HG02798 (cell line): ENCODE results near the gene PLA2G5.

Experiments
- ATAC-seq: cut with Tn5 transposase; IDR thresholded peaks from one replicate; pipeline ENCODE4 v1.9.1; 2021; ENCODE audit warnings: mild to moderate bottlenecking; ENCODE audit not compliant: unreplicated experiment, poor library complexity

The PLA2G5 gene

DNA sequence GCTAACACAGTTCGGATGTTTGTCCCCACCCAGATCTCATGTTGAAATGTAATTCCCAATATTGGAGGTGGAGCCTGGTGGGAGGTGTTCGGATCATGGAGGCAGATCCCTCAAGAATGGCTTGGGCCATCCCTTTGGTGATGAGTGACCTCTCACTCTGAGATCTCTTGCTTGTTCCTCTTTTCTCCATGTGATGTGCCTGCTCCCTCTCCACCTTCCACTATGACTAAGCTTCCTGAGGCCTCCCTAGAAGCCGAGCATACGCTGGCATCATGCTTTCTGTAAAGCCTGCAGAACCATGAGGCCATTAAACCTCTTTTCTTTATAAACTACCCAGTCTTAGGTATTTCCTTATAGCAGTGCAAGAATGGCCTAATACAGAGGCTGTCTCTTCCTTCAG, 8.1 kb upstream of the PLA2G5 start:
- ATAC-seq = no peak

DNA sequence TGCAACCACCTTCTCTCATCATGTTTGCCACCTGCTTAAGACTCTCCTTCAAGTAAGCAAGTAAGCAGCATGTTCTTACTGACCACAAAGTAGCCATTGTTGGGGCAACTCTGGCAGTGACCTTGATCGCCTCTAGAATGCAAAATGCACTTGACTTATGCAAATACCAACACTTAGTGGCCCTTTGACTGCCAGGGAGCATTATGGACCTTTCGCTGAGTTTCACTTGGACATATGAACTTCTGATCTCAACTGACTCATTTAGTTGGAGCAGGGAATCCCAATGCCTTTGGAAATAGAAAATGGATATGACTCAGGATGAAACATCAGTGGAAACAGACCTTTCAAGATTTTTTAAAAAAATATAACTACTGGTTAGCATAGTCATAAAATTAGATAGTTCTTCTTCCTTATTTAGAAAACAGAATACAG, 6.1 kb upstream of the PLA2G5 start:
- no peak for ATAC-seq

DNA sequence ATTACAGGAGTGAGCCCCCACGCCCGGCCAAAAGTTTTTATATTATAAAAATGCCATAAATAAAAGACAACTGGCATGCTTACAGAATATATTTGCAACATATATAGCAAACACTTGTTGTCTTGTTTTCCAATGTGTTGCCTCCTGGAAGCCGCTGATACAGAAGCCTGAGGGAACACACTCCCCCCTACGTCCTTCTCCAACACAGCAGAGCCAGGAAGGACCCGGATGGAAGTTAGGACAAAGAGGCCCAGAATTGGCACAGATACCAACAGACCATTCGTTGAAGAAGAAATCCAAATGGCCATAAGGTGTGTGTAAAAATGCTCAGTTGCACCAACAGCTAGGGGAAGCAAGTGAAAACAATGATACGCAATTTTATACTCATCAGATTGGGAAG, 1.3 kb upstream of the PLA2G5 start:
- no peak for ATAC-seq

DNA sequence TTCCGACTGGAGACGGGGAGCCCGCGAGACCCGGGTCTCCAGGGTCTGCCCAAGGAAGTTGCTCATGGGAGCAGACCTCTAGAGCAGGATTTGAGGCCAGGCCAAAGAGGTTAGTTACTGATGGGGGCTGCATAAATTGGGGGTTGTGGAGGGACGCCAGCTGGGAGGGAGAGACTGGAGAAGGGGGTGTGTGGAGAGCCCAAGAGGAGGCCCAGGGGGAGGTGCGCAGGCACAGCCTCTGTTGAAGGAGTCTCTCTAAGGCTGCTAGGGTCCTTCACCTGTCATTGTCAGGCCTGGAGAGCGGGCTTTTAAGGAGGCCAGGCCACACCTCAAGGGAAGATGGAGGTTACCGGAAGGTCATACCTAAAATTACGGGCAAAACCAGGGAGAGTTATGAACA, 363 bp downstream of the PLA2G5 start:
- ATAC-seq = no peak

DNA sequence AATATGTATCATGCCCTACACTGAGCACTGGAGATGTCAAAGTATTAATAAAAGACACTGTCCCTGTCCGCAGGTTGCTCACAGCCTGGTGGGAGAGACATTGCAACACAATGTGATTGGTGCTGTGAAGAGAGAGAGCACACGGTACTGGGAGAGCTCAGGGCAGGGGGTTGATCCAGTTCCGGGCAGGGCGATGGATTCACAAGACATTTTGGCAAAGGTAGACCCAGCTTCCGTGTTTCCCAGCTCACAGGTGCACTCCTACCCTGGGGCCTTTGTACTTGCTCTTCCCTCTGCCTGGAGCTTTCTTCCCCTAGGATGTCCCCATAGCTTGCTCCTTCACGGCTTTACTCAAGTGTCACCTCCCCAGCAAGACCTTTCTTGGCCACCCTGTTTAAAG, 1.4 kb downstream of the PLA2G5 start:
- no peak for ATAC-seq

DNA sequence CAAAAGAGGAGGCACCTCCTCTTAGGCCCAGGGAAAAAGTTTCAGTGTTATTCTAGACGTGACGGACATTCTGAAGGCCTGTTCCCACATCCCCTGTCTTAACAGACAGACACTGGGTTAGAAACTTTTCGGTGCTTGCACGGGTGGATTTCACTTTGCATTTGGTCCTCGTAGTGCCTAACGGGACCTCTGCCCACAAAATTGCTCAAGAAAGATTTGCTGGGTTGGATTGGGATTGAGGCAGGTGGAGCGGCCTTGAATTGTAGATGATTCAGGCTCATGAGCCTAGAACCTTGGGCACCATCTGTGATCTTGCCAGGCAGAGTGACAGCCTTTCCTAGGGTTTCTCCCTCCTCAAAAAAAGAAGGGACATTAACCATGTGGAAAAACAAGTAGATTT, 2.8 kb downstream of the PLA2G5 start:
- no peak for ATAC-seq

DNA sequence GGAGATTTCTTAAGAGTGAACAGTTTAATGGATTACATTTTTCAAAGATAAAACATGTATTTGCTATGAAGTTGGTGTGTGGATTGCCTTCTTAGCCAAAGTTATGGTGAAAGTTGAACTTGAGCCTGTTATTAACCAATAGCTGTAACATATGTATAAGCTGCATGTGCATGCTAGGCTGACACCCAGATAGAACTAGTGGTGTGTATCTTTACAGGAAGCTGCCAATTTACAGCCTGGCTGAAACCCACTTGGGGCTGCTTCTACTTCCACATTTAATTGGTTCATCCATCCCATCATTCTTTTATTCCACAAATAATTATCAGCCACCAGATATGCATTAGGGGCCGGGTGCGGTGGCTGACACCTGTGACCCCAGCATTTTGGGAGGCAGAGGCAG, 3.3 kb downstream of the PLA2G5 start:
- ATAC-seq = no peak

DNA sequence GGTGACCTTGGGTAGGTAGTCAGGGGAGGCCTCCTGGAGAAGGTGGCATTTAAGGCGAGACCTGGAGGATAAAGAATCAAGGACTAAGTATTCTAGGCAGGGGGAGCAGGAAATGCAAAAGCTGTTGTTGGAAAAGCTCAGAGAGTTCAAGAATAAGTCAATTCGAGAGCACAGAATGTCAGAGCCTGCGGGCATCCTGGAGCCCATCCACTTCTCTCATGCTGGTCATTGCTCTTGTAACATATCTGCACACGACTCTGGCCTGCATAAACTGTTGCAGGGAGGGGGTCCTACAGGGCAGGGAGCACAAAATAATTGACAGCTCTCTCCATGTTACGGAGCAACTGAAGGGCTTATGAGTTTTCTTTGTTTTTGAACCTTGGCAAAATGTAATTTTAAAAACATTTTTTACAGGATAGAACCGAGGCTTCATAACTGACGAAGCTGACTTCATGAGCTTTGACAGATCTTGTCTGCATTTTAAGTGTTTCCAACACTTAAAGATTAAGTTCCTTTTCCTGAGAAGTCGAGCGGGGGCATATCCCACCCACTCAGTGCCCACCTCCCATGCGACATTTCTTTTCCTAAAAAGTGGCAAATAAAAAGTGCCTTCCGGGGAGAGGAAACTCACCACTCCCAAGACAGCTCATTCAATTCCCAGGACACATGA, 4.2 kb downstream of the PLA2G5 start:
- no peak for ATAC-seq

DNA sequence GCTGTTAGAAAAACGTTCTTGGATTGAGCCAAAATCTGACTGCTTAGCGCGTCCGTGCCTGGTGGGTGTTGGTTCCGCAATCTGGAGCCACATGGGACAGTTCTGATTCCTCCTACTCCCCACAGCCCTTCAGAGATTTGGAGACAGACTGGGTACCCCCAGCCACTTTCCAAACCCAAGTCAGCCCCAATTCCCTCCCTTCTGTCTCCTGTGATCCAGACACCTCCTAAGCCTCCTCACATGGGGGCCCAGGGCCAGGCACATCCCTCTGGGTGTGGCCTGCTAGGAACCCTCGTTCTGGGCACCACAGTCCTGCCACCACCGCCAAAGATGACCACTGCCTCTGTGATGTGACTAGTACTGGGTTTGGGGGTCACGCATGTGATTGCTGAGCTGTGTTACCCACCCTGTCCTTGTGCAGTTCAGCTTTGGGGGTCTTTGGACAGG, 4.8 kb downstream of the PLA2G5 start:
- no peak for ATAC-seq

DNA sequence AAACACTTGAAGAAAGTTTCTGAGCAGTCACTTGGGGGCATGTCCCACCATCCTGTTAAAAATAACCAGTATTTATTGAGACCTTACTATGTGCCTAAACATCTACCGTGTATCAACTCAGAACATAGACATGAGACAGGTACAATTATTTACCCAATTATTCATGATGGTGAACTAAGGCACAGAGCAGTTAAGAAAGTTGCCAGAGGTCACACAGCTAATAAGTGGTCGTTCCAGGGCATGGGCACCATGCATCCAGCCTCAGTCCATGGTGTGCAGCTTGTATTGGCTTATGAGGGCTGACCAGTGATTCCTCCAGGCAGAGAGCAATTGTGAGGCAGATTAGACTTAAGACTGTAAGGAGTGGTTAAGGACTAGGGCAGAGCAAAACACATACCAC, 5.4 kb downstream of the PLA2G5 start:
- no peak for ATAC-seq

DNA sequence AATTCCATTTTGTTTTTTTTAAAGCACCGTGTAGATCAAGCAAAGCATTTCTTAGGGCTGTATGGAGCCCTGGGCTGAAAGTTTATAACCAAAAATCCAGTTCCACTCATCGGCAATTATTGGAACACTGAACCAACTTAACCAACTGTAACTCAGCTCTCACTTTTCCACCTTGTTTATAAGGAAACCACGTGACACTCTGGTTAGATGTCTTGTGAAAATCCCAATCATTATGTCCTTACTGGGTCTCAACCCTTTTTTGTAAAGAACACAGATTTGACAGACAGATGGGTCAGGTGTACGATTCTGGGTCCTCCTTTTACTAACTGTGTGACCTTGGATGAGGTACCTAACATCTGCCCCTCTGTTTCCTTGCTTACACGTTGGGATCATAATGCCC, 6.2 kb downstream of the PLA2G5 start:
- ATAC-seq = no peak

DNA sequence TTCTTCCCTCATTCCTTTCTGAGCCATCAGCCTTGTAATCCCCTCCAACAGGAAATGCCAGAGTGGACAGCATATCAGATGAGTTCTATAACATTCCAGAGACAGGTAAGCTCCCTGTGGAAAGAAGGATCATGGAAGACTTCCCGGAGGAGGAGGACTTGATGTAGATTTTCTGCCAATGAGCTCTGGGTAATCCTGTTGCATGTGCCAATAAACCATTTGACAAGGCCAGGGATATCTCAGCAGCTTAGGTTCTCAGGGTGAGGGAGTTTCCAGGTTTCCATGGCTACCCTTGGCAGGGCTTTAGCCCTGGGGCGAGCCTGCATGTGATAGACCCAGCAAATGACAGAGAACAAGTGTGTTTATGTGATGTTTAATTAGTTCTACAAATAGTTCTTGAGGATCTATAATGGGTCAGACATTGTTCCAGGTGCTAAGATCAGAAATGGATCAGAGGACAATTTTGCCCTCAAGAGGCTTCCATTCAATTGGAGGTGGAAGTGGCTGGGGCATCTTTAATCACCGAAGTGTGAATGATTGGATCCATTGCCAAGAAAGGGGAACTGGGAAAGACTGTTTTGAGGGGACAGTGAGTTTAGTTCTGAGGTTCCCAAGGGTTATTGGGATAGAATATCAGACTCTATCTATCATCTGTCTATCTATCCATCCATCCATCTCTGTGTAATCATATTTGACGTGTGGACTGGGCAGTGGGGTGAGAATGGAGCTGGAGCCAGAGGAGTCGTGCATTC, 6.9 kb downstream of the PLA2G5 start:
- no peak for ATAC-seq

DNA sequence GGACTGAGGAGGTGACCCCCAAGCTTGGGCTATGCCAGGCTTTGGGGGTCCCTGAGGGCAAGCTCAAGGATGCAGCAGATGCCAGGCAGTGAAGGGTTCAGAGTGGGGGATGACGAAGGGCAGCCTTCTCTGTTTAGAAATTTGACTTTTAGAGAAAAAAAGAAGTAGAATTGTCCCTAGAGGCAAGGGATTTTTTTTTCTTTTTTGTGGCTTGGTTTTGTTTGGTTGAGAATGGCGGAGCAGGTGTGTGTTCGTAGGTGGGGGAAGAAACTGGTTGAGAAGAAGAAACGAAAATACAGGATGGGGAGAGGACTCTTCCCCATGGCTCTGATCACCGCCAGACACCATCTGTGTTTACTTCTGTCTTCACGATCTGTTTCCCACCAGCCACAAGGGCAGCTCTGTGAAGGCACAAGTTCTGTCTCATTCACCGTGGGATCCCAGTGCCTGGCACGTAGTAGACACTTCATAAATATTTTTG, 8.2 kb downstream of the PLA2G5 start:
- peak; percentile 50 for ATAC-seq

DNA sequence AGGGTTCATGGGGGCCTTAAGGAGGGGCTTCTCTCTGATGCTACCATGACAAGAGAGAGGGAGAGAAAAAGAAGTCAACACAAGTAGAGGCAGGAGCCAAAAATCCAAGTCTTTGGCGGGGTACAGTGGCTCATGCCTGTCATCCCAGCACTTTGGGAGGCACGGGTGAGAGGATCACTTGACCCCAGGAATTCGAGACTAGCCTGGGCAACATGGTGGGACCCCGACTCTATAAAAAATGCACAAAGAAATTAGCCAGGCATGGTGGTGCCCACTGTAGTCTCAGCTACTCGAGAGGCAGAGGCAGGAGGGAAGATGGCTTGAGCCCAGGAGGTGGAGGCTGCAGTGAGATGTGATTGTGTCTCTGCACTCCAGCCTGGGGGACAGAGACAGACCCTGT, 8.7 kb downstream of the PLA2G5 start:
- ATAC-seq = no peak

DNA sequence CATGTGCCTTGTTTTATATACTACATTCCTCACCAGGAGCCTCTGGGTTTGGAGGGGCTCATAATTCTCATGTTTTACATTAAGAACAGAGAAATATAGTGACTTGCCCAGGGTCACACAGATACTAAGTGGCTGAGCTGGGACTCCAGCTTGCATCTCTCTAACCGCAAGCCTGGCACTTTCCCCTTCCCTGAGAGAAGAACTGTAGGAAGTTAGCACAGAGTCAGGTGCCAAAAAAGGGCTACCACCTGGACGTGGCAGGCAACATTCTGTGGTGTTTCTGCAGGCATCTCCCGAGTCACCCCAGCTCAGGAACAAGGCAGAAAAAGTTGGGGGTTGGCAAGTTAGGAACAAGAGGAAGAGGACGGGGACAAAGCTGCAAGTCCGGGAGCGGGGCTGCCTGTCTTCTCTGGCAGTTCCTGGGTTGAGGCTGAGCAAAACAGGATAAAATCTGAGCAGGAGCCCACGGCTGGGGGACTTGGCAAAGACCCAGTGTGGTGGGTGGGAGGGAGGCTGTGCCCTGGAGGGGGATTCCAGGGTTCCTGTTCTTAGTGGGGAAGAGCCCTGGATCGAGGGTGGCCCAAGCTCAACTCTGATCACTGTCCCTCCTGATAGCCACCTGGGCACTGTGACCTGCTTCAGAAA, 9.8 kb downstream of the PLA2G5 start:
- ATAC-seq = no peak

DNA sequence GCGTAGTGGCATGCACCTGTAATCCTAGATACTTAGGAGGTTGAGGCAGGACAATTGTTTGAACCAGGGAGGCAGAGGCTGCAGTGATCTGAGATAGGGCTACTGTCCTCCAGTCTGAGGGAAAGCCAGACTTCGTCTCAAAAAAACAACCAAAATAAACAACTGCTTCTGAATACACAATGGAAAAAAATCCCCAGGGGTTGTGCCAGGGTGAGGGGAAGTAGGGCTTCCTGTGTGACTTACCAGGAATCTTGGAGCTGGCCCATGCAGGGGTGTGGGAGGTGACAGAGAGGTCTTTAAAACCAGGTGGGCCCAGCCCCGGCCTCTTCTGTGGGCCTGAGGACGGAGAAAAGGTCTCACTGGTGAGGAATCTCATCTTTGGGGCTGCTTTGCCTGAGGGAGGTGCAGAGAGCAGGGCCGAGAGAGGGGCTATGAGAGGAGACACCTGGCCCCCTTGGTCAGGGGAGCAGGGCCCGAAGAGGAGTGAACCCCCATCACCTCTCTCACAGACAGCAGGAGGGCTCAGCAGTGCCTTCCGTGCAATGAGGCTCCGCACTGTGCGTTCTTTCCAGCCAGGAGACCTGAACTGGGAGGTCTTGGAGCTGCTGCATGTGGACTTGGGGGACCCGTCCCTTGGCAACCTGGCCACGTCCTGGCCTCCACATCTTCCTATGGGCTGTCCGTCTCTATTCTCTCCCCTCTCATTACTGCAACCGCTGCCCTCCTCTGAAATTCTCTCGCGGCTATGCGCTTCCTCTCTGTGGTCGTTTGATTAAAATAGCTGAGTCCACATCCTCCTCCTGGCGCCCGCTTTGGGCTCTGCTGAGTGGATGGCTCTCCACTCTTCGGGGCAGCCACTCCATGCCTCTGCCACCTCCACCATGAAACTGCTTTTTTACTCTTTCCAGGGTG, 10.7 kb downstream of the PLA2G5 start:
- ATAC-seq = no peak

DNA sequence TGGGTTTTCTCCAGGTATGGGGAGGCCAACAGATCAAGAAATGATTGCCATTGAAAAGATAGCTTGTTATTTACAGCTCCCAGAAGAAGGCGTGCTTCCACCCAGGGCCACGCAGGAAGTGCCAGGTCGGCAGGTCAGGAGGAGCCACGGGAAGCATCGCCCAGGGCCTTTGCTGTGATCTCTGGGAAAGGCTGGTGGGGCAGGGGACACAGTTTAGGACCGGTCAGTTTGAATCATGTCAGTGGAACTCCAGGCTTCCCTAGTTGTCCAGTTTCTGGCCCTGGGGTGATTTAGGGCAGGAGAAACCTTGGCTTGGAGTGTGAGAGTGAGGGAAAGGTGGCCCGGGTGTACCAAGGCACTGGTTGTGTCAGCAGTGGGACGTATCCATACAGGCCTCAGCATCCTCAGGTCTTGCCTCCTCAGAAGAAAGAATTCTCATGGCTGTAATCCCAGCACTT, 11.4 kb downstream of the PLA2G5 start:
- no peak for ATAC-seq

DNA sequence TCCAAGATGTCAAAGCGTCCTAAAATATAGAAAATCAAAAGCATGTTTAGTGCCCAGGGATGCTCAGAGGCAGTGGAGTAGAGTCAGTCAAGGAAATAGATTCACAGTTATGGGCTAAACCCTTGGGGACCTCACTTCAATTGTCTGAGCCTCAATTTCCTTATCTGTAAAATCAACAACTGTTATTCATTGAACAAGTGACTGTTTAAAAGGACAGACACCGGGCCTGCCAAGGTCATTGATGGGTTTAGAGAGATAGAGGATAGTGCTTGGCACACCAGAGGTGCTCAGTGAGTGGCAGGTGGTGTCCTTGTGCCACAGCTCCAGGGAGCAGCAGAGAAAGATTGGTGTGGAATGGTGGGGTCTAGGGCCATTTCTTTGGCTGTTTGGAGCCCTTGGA, 12.8 kb downstream of the PLA2G5 start:
- ATAC-seq = no peak

DNA sequence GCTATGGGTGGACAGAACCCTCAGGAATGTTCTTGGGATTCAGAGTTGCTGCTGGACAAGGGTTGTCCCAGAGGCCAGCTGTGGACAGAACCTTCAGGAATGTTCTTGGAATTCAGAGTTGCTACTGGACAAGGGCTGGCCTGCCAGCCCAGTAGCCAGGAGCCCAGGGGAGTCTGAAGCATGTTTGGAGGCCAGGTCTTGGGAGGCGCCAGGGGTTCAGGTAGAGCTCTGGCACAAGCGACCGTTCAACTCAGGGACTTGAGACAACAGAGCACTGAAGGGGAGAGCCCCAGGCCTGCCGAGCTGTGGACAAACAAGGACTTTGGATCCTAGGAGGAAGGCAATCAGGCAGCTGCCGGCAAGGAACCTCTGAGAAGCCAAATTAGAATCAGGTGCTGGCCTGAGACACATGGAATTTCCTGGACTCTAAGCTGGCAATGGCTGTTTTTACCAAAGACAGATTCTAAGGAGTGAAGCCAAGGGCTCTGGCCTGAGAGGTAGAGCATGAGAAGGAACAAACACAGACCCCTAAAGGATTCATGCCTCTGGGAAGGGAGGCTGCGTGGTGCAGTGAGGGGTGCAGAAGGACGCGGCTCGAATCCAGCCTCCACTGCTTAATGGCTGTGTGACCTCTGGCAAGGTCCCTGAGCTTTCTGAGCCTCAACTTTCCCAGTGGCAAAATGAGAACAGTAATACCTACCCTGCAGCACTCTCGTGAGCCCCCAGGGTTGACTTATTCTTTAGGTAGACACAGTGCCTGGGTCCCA, 13.4 kb downstream of the PLA2G5 start:
- ATAC-seq = no peak

DNA sequence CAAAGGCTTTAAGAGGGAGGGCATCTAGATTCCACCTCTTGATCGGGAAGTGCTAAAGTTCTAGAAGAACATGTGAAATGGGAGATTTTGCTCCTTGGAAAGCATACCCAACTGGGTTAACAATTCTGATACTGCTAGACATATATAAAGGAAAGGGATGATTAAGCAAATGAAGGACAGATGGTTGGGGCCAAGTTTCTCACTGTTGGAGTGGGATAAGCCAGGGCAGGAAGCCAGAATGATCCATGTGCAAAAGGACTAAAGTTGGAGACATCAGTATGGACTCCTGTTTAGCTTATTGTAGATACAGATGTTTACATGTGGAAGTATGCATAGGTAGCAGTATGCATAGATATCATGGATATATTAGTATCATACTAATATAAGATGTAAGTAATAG, 16.8 kb downstream of the PLA2G5 start:
- no peak for ATAC-seq
